Activated naive CD8-positive, alpha-beta T cell treated with anti-CD3 and anti-CD28 coated beads, Interleukin-2, amount 10 ng/mL, durations not matched to agents 7 days and 5 days (primary cell): ENCODE data around the gene POLR2F. TPM values are rescaled to one million over a fixed set of nuclear protein-coding genes. Genes with fewer than 3 reads are reported as not detected.
"Not testable (repeated sequence)": the region's sequence is repeated elsewhere in the genome, so short reads cannot be mapped to it uniquely, and the experiment has no call there.

Experiments used
- ATAC-seq: fragments of 150-1000 bp; cut with Tn5 transposase; one replicate; pipeline ENCODE4 v1.10.0; 2021; ENCODE audit warnings: low read depth, moderate library complexity
- POLR2A ChIA-PET: fragments of 350-600 bp; sonication (Branson Sonifier 250); formaldehyde crosslinking; loops from one replicate; lab custom pipeline; 2021; ENCODE audit warnings: antibody characterized with exemption; lab: Charles Lee
- DNase-seq: peaks from one replicate; pipeline ENCODE4 v3.0.0; 2021
- H3K27ac Mint-ChIP-seq: one replicate; pipeline ENCODE4 v1.8.0; 2022; ENCODE audit warnings: mild to moderate bottlenecking, mixed read lengths
- H3K27me3 Mint-ChIP-seq: one replicate; pipeline ENCODE4 v1.8.0; 2022; ENCODE audit warnings: mild to moderate bottlenecking, moderate library complexity, mixed read lengths
- H3K36me3 Mint-ChIP-seq: one replicate; pipeline ENCODE4 v1.8.0; 2021; ENCODE audit warnings: mild to moderate bottlenecking, mixed read lengths
- H3K4me1 Mint-ChIP-seq: one replicate; pipeline ENCODE4 v1.8.0; 2021; ENCODE audit warnings: mixed read lengths
- H3K4me3 Mint-ChIP-seq: one replicate; pipeline ENCODE4 v1.8.0; 2022; ENCODE audit warnings: mild to moderate bottlenecking, moderate library complexity, mixed read lengths
- H3K9me3 Mint-ChIP-seq: one replicate; pipeline ENCODE4 v1.8.0; 2021; ENCODE audit warnings: mixed read lengths
- total RNA-seq, 2 experiments: library from RNA; stranded (reverse); gene quantifications; one replicate each; pipeline ENCODE4 v1.2.3, GENCODE V29; 2021

Gene POLR2F
- total RNA-seq, 2 experiments from 2014 or later: 60.2 to 61.4 TPM

- H3K4me3 Mint-ChIP-seq: no peak overlapping the region
- ATAC-seq: no peak
- POLR2A ChIA-PET: interaction anchor here (0.8 kb wide), 1 partner anchor 66 kb away, joined by 3 read pairs; no protein-coding TSS in a partner anchor
- H3K36me3 Mint-ChIP-seq: peaks cover 2% of the 10 kb centered on the region
- H3K27ac Mint-ChIP-seq: no peak overlapping the region
- no peak for DNase-seq
- H3K9me3 Mint-ChIP-seq: no peaks in the 10 kb centered on the region
- H3K27me3 Mint-ChIP-seq: no peaks in the 10 kb centered on the region
- H3K4me1 Mint-ChIP-seq: peaks cover 6% of the 10 kb centered on the region
These were observed 24.1 kb upstream of the POLR2F start for GRCh38 chr22:37929390-37929789.

GRCh38 chr22:37930270-37930951 lies 23.1 kb upstream of the POLR2F start:
- Mint-ChIP-seq H3K27ac (no peak overlapping the region), H3K9me3 (no peaks in the 10 kb centered on the region), H3K4me3 (no peak overlapping the region), H3K36me3 (peaks cover 2% of the 10 kb centered on the region), H3K4me1 (peaks cover 6% of the 10 kb centered on the region), H3K27me3 (no peaks in the 10 kb centered on the region)
- DNase-seq (no peak), ATAC-seq (peak; percentile 25)
- POLR2A ChIA-PET: interaction anchor here (0.8 to 0.9 kb wide), 2 partner anchors 25 to 67 kb away, joined by 3 to 5 read pairs; partner anchors contain the start of gene MICALL1

GRCh38 chr22:37930952-37931440 lies 22.5 kb upstream of the POLR2F start:
- Mint-ChIP-seq H3K27ac (no peak overlapping the region), H3K4me1 (peaks cover 6% of the 10 kb centered on the region)
- POLR2A ChIA-PET: interaction anchor here (0.9 kb wide), 1 partner anchor 25 kb away, joined by 5 read pairs; the partner anchor contains the start of gene MICALL1

GRCh38 chr22:37931893-37932389 lies 21.6 kb upstream of the POLR2F start:
- H3K4me1 Mint-ChIP-seq: peaks cover 6% of the 10 kb centered on the region
- POLR2A ChIA-PET: interaction anchor here (0.6 to 1.6 kb wide), 3 partner anchors 26 to 56 kb away, joined by 3 to 7 read pairs (median 5); partner anchors contain the start of gene MICALL1
- H3K9me3 Mint-ChIP-seq: no peaks in the 10 kb centered on the region

More at GRCh38 chr22:37930952-37931440, 22.5 kb upstream of the POLR2F start:
- Mint-ChIP-seq H3K9me3 (no peaks in the 10 kb centered on the region), H3K36me3 (peaks cover 2% of the 10 kb centered on the region), H3K4me3 (no peak overlapping the region), H3K27me3 (no peaks in the 10 kb centered on the region)
- no peak for DNase-seq
- no peak for ATAC-seq

GRCh38 chr22:37932401-37932800 lies 21.1 kb upstream of the POLR2F start:
- no peak for DNase-seq
- ATAC-seq: no peak
- H3K4me3 Mint-ChIP-seq: no peak overlapping the region
- H3K27ac Mint-ChIP-seq: no peak overlapping the region
- H3K4me1 Mint-ChIP-seq: peaks cover 6% of the 10 kb centered on the region
- POLR2A ChIA-PET: interaction anchor here (1.1 to 1.6 kb wide), 2 partner anchors 26 to 36 kb away, joined by 3 to 5 read pairs; partner anchors contain the start of gene MICALL1
- no peaks in the 10 kb centered on the region for H3K27me3 Mint-ChIP-seq
- H3K9me3 Mint-ChIP-seq: no peaks in the 10 kb centered on the region
- H3K36me3 Mint-ChIP-seq: peaks cover 2% of the 10 kb centered on the region

More at GRCh38 chr22:37931893-37932389, 21.6 kb upstream of the POLR2F start:
- no peak overlapping the region for H3K4me3 Mint-ChIP-seq
- H3K27me3 Mint-ChIP-seq: no peaks in the 10 kb centered on the region
- ATAC-seq (no peak), DNase-seq (no peak)
- peaks cover 2% of the 10 kb centered on the region for H3K36me3 Mint-ChIP-seq
- H3K27ac Mint-ChIP-seq: no peak overlapping the region

GRCh38 chr22:37932821-37933578 lies 20.5 kb upstream of the POLR2F start:
- POLR2A ChIA-PET: interaction anchor here (0.6 to 1.6 kb wide), 2 partner anchors 27 to 667 kb away, joined by 3 to 5 read pairs; partner anchors contain the start of gene MICALL1
- H3K4me1 Mint-ChIP-seq: peaks cover 6% of the 10 kb centered on the region
- no peak for ATAC-seq

GRCh38 chr22:37933711-37934376 lies 19.7 kb upstream of the POLR2F start:
- DNase-seq: peak; percentile 90
- H3K9me3 Mint-ChIP-seq: no peaks in the 10 kb centered on the region
- no peak overlapping the region for H3K4me3 Mint-ChIP-seq
- H3K4me1 Mint-ChIP-seq: peaks cover 6% of the 10 kb centered on the region
- POLR2A ChIA-PET: interaction anchor here (1.0 to 1.6 kb wide), 2 partner anchors 28 to 38 kb away, joined by 3 to 5 read pairs; partner anchors contain the start of gene MICALL1
- H3K27me3 Mint-ChIP-seq: no peaks in the 10 kb centered on the region
- peaks cover 2% of the 10 kb centered on the region for H3K36me3 Mint-ChIP-seq
- H3K27ac Mint-ChIP-seq: peak overlapping the region; percentile 54
- ATAC-seq: peak; percentile 95

More at GRCh38 chr22:37932821-37933578, 20.5 kb upstream of the POLR2F start:
- Mint-ChIP-seq H3K36me3 (peaks cover 2% of the 10 kb centered on the region), H3K9me3 (no peaks in the 10 kb centered on the region), H3K4me3 (no peak overlapping the region), H3K27ac (no peak overlapping the region), H3K27me3 (no peaks in the 10 kb centered on the region)
- no peak for DNase-seq

- ATAC-seq: no peak
- Mint-ChIP-seq H3K27me3 (no peaks in the 10 kb centered on the region), H3K4me1 (peaks cover 2% of the 10 kb centered on the region), H3K36me3 (no peaks in the 10 kb centered on the region), H3K27ac (no peak overlapping the region), H3K4me3 (no peak overlapping the region), H3K9me3 (no peaks in the 10 kb centered on the region)
- DNase-seq: no peak
- POLR2A ChIA-PET: interaction anchor here (1.4 kb wide), 1 partner anchor 44 kb away, joined by 3 read pairs; no protein-coding TSS in a partner anchor
These were observed 12.7 kb upstream of the POLR2F start for GRCh38 chr22:37940698-37941376.

GRCh38 chr22:37942133-37942532 lies 11.4 kb upstream of the POLR2F start:
- POLR2A ChIA-PET: no interaction called here
- peaks cover 2% of the 10 kb centered on the region for H3K4me1 Mint-ChIP-seq
- no peaks in the 10 kb centered on the region for H3K36me3 Mint-ChIP-seq
- no peaks in the 10 kb centered on the region for H3K9me3 Mint-ChIP-seq
- no peak overlapping the region for H3K4me3 Mint-ChIP-seq
- ATAC-seq (no peak), DNase-seq (no peak)
- no peaks in the 10 kb centered on the region for H3K27me3 Mint-ChIP-seq
- no peak overlapping the region for H3K27ac Mint-ChIP-seq

GRCh38 chr22:37943136-37943824 lies 10.2 kb upstream of the POLR2F start:
- POLR2A ChIA-PET: interaction anchor here (0.6 kb wide), 1 partner anchor 247 kb away, joined by 3 read pairs; no protein-coding TSS in a partner anchor
- DNase-seq (no peak), ATAC-seq (no peak)
- peaks cover 2% of the 10 kb centered on the region for H3K4me1 Mint-ChIP-seq
- no peaks in the 10 kb centered on the region for H3K36me3 Mint-ChIP-seq
- H3K27me3 Mint-ChIP-seq: no peaks in the 10 kb centered on the region
- no peak overlapping the region for H3K4me3 Mint-ChIP-seq
- H3K9me3 Mint-ChIP-seq: no peaks in the 10 kb centered on the region
- no peak overlapping the region for H3K27ac Mint-ChIP-seq

- ATAC-seq (no peak), DNase-seq (no peak)
- Mint-ChIP-seq H3K4me1 (peaks cover 2% of the 10 kb centered on the region), H3K4me3 (no peak overlapping the region), H3K27me3 (no peaks in the 10 kb centered on the region), H3K9me3 (no peaks in the 10 kb centered on the region), H3K27ac (no peak overlapping the region), H3K36me3 (no peaks in the 10 kb centered on the region)
- POLR2A ChIA-PET: interaction anchor here (0.6 kb wide), 1 partner anchor 247 kb away, joined by 3 read pairs; no protein-coding TSS in a partner anchor
These were observed 9.7 kb upstream of the POLR2F start for GRCh38 chr22:37943825-37944198.

- POLR2A ChIA-PET, ATAC-seq, H3K27ac Mint-ChIP-seq, H3K4me3 Mint-ChIP-seq, H3K9me3 Mint-ChIP-seq, H3K36me3 Mint-ChIP-seq, H3K27me3 Mint-ChIP-seq, DNase-seq, H3K4me1 Mint-ChIP-seq: not testable (repeated sequence)
These were observed 9.1 kb upstream of the POLR2F start for GRCh38 chr22:37944423-37944822.
